ENCODE measurements around the gene AZGP1.
"Not testable (repeated sequence)": the region's sequence is repeated elsewhere in the genome, so short reads cannot be mapped to it uniquely, and the experiment has no call there.

Gene AZGP1

GRCh38 chr7:99975782-99976521 lies at the start of gene AZGP1:
AZGP1 (minus strand) TSS chr7:99976031; CDS start chr7:99976020, 11 bp downstream.
- FAIRE-seq, result no peak
- no peak for DNase-seq (ENCODE audit: low spot score)

- no peak for FAIRE-seq
- DNase-seq (ENCODE audit: low spot score), result no peak
Measured at GRCh38 chr7:100024020-100024619, 48.3 kb upstream of the AZGP1 start.

- DNase-seq (ENCODE audit: low spot score) (no peak), FAIRE-seq (no peak)
Measured at GRCh38 chr7:100023526-100023925, 47.7 kb upstream of the AZGP1 start.

GRCh38 chr7:100022621-100023020 lies 46.8 kb upstream of the AZGP1 start:
- DNase-seq (ENCODE audit: low spot score), result no peak
- no peak for FAIRE-seq

- FAIRE-seq (no peak), DNase-seq (ENCODE audit: low spot score) (no peak)
Measured at GRCh38 chr7:100021297-100021696, 45.5 kb upstream of the AZGP1 start.

- DNase-seq (ENCODE audit: low spot score), result no peak
- no peak for FAIRE-seq
Measured at GRCh38 chr7:100019908-100020307, 44.1 kb upstream of the AZGP1 start.

GRCh38 chr7:100017875-100018274 lies 42.0 kb upstream of the AZGP1 start:
- DNase-seq (ENCODE audit: low spot score), result no peak
- FAIRE-seq, result no peak

- DNase-seq (ENCODE audit: low spot score) (no peak), FAIRE-seq (no peak)
Measured at GRCh38 chr7:100017300-100017699, 41.5 kb upstream of the AZGP1 start.

GRCh38 chr7:100016215-100016901 lies 40.5 kb upstream of the AZGP1 start:
- DNase-seq (ENCODE audit: low spot score) (no peak), FAIRE-seq (no peak)

- FAIRE-seq, result peak; percentile 30
- DNase-seq (ENCODE audit: low spot score), result peak; percentile 88
Measured at GRCh38 chr7:100015232-100016214, 39.7 kb upstream of the AZGP1 start, which contains the start of gene ZKSCAN1. ZKSCAN1 (plus strand) TSS chr7:100015596; CDS start chr7:100023507, 7,911 bp downstream.

- no peak for DNase-seq (ENCODE audit: low spot score)
- FAIRE-seq, result no peak
Measured at GRCh38 chr7:100013328-100013676, 37.5 kb upstream of the AZGP1 start.

- DNase-seq (ENCODE audit: low spot score); FAIRE-seq: not testable (repeated sequence)
Measured at GRCh38 chr7:100012385-100013327, 36.8 kb upstream of the AZGP1 start.

- DNase-seq (ENCODE audit: low spot score) (no peak), FAIRE-seq (no peak)
Measured at GRCh38 chr7:100011516-100011915, 35.7 kb upstream of the AZGP1 start.

- FAIRE-seq (no peak), DNase-seq (ENCODE audit: low spot score) (no peak)
Measured at GRCh38 chr7:100010901-100011300, 35.1 kb upstream of the AZGP1 start.

GRCh38 chr7:100009952-100010351 lies 34.1 kb upstream of the AZGP1 start:
- FAIRE-seq, result not testable (repeated sequence)

GRCh38 chr7:100008525-100008924 lies 32.7 kb upstream of the AZGP1 start:
- no peak for FAIRE-seq
- DNase-seq (ENCODE audit: low spot score), result no peak

More at GRCh38 chr7:100009952-100010351, 34.1 kb upstream of the AZGP1 start:
- not testable (repeated sequence) for DNase-seq (ENCODE audit: low spot score)

GRCh38 chr7:100007887-100008286 lies 32.1 kb upstream of the AZGP1 start:
- no peak for FAIRE-seq
- DNase-seq (ENCODE audit: low spot score), result no peak

- no peak for DNase-seq (ENCODE audit: low spot score)
- FAIRE-seq, result no peak
Measured at GRCh38 chr7:100003711-100004661, 28.2 kb upstream of the AZGP1 start.

- no peak for FAIRE-seq
- DNase-seq (ENCODE audit: low spot score), result no peak
Measured at GRCh38 chr7:100000239-100000638, 24.4 kb upstream of the AZGP1 start.
